Measurements from ENCODE around the gene EEF2.
A peak's percentile ranks its signal among the peaks of the same experiment; 100 is the strongest.

EEF2 gene

DNA sequence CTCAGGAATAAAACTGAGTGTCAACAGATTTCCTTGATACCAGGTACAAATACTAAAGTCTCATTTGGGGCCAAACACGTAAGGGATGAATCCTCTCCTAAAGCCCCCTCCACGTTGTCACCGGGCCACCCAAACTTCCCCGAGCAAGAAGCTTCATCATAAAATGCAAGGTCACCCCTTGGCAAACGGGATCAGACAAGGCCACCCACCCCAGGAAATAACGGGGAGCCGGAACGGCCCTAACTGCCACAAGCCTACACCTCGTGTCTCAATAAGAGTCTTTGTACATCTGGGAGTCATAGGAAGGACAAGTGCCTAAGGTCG, 717 bp downstream of the EEF2 start:
- DNase-seq (ENCODE audit: low read depth in 2 of 2): no peak

DNA sequence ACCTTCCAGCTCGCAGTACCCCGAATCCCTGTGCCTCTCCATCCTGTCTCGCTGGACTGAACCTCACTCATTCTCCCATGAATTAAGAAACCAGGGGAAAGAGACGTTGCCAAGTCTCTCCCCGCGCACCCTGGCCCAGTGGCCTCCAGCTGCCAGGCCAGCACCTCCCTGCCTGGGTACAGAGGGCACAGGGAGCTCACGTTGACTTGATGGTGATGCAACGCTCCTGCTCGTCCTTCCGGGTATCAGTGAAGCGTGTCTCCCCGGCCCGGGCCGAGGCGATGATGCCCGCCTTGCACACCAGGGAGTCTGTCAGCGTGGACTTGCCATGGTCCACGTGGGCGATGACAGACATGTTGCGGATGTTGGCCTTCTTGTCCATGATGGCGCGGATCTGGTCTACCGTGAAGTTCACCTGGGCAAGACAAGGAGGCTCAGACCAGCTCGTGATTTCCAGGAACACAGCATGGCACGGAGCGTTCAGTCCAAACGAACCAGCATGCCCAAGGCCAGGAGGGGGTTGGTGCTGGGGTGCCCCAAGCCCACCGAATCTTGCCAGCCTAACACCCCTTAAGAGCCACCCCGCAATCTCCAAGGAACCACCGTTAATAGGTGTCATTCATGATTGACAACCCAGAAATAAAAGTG, 1.2 kb downstream of the EEF2 start:
- no peak for DNase-seq (ENCODE audit: low read depth in 2 of 2)

DNA sequence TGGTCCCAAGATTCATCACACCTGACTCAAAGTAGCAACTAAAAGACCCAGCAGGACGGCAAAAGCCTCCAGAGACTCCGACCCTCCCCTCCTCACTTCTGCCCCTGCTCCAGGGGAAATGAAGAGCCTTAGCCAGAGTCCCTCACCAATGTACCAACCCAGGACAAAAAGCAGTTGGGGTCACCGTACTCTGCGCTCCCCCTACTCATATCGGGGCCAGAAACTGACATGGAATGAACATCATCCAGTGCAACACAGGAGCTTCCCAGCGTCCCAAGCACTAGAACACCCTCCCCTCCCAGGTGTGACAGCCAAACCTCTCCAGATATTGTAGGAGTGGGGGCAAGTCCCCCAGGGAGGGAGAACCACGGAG, 1.7 kb downstream of the EEF2 start:
- no peak for DNase-seq (ENCODE audit: low read depth in 2 of 2)

DNA sequence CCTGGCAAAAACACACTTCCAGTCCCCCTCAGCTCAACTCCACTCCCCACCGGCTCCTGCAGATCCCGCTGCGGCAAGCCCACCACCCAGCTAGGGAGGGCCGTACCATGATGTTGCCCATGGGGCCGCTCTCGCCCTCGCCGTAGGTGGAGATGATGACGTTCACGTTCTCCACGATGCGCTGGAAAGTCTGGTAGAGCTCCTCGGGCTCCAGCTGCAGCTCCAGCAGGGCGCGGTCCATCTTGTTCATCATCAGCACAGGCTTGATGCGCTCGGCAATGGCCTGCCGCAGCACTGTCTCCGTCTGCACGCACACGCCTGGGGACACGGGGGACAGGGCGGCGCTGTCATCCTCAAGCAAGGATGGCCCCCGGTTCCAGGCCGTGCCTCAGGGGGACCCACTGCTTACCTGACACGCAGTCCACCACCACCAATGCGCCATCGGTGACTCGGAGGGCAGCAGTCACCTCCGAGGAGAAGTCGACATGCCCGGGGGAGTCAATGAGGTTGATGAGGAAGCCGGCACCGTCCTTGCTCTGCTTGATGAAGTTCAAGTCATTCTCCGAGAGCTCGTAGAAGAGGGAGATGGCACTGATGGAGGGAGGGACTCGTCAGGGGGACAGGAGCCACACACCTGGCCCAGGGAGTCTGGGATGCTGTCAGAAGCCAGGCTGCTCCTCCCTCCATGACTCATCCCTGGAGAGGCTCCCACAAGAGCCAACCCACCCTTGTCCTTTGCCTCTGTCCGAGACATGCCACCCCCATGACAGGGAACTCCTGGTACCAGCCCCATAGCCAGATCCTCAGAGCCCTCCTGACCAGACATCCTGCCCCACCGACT, 2.3 kb downstream of the EEF2 start:
- no peak for DNase-seq (ENCODE audit: low read depth in 2 of 2)

DNA sequence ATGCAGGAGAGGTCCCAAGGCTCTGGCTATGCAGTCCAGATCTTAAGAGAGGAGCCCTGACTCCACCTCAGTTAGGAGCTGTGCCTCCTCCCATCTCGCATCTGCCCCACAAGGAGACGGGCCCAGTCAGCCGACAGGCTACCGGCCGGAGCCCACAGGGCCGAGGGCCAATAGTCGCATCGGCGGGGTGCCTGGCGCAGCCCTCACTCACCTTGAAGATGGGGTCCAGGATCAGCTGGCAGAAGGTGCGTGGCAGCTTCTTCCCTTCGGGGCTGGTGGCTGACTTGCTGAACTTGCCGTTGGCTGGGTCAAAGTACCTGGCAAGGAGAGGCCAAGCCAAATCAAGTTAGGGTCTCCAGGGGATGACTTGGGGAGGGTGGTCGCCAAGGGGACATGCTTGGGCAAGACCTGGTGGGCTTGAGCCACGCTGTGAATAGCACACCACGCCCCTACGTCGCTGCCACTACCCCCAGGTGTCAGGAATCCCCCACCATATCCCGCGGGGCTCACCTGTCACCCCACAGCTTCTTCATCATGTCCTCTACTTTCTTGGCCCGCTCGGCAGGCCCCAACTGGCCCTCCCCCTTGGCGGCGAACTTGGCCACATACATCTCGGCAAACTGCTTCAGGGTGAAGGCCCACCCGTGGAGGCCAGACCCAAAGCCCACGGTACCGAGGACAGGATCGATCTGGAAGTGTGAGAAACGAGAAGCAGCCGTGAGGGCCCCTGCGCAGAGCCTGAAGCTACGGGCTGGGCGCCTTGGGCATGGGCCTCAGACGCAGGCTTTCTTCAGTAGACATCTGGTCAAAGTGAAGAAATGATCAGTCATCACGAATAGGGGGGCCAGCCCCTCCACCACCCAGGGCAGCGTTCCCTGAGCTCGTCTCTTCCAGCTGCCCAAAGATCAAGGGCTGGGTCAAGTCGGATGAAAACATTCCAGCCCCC, 3.3 kb downstream of the EEF2 start:
- no peak for DNase-seq (ENCODE audit: low read depth in 2 of 2)

DNA sequence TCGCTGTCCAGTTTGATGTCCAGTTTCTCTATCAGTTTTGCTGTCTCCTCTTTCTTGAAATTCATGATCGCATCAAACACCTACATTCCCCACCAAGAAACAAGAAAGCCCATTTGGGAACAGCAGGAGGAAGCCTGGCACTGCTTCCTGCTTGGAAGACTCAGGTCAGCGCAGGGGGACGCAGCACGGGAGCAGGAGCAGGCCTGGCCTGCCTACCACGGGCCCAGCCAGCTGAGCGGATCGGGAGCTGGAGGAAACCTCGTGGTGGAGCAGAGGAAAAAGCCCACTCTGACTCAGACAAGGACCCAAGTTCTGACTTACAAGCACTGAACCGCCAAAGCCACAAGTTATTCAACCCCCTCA, 3.9 kb downstream of the EEF2 start:
- no peak for DNase-seq (ENCODE audit: low read depth in 2 of 2)

DNA sequence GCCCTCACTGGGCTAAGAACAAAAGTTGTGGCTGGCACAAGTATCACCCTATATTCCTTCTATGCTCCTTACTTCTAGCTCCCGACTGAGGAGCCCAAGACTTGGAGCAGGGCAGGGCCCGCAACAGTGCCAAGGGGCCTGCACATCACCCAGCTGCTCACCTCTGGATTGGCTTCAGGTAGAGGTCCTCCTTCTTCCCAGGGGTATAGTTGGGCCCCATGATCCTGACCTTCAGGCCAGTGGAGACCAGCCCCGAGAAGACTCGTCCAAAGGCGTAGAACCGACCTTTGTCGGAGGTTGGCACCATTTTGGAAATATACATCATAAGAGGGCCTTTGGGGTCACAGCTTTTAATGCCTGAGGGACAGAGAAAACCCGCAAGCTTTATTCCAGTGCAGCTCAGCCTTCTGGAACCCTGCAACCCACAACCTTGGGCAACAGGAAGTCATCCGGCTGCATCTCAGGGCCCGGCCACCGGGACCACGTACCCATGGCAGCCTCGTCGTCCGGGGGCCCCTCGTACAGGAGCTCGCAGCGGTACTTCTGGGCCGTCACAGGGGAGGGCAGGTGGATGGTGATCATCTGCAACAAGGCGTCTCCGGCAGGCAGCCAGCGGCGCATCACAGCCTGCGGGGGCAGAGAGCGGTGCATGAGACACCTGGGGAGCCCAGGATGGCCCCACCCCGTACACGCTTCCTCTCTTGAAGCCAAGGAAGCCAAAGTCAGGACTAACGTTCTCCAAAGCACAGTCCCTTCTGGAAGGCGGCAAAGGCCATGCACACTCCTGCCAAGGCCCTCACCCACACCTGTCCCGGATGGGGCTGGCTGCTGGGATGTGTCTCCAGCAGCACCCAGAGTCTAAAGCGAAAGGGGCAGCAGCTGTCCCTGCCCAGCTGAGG, 4.7 kb downstream of the EEF2 start:
- DNase-seq (ENCODE audit: low read depth in 2 of 2): no peak

DNA sequence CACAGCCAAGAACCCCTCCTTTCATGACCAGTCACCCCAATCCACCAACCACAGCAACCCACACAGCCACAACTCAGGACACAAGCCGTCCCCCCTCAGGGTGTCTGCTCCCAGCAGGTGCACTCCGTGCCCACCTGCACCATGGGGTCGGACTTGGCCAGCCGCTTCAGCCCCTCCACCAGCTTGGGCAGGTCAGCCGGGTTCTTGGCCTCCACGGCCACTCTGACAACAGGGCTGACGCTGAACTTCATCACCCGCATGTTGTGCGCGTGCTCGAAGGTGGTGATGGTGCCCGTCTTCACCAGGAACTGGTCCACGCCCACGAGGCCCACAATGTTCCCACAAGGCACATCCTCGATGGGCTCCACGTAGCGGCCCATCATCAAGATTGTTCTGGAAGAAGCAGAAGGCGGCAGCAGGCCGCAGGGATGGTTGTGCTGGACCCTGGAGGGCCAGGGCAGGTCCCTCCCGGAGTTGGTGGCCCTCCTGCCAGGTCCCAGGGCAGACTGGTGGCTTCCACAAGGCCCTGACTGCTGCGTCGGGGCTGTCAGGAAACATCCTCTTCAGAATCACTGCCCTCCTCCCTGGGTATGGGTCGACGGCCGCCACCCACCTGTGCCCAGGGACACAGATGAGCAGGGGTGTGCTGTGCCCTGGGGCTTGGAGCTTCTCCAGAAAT, 5.5 kb downstream of the EEF2 start:
- DNase-seq (ENCODE audit: low read depth in 2 of 2): no peak

DNA sequence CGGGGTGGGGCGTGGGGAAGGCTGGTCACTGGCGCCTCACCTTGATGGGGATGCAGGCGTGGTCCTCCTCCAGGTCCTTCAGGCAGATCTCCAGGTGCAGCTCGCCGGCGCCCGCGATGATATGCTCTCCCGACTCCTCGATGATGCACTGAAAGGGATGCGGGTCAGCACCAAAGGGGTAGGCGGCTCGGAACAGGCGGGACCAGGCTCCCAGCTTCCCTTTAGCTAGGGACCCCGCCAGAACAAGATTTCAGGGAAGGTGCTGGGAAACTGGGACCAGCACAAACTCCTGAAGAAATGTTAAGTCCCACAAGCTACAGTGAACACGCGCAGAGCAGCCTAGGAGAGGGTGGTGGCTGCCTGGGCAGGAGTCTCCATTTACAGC, 6.0 kb downstream of the EEF2 start:
- no peak for DNase-seq (ENCODE audit: low read depth in 2 of 2)

DNA sequence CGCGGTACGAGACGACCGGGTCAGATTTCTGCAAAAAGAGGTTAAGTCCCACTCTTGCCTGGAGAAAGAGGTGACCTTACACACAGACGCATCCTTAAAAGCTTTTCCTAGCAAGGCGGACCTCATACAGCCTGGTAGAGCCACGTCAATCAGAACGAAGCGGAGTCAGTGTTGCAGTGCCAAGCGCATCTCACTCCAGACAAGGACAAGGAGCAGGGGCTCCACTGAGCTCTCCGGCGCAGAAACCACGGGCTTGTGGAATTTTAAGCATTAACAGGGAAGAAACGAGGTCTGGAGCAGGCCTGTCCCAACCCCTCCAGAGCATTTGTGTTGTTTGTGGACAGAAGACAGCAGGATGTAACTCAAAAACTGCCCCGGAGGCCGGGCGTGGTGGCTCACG, 7.1 kb downstream of the EEF2 start:
- DNase-seq (ENCODE audit: low read depth in 2 of 2): no peak

DNA sequence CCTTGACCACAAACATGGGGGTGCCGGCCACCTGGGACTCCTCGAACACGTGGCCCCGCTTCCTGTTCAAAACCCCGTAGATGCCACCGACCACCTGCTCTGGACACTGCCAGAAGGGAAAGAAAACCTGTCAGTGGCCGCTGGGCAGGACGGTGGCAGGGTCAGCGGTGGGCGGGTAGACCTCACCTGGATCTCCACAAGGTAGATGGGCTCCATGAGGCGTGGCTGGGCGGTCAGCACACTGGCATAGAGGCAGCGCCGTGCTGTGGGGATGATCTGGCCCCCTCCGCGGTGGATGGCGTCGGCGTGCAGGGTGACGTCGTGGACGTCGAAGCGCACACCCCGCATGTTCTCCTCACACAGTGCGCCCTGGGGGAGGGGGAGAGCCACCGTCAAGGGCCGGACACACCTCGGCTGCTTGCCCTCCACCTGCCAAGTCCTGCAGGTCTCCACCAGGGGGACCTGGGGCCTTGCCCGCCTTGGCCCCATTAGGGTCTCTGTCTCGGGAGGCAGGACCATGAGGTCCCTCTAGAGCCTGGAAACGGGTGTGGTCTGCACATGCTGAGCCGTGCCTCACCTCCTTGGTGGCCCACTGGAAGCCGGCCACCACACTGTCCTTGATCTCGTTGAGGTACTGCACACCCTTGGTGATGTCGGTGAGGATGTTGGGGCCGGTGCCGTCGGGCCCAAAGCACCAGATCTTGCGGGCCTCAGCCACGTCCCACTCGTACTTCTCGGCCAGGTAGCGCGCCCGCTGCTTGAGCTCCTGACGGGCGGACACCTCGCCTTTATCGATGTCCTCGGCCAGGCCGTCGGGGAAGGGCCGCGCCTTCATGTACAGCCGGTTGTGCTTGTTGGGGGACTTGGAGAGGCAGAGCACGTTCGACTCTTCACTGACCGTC, 7.8 kb downstream of the EEF2 start:
- no peak for DNase-seq (ENCODE audit: low read depth in 2 of 2)

DNA sequence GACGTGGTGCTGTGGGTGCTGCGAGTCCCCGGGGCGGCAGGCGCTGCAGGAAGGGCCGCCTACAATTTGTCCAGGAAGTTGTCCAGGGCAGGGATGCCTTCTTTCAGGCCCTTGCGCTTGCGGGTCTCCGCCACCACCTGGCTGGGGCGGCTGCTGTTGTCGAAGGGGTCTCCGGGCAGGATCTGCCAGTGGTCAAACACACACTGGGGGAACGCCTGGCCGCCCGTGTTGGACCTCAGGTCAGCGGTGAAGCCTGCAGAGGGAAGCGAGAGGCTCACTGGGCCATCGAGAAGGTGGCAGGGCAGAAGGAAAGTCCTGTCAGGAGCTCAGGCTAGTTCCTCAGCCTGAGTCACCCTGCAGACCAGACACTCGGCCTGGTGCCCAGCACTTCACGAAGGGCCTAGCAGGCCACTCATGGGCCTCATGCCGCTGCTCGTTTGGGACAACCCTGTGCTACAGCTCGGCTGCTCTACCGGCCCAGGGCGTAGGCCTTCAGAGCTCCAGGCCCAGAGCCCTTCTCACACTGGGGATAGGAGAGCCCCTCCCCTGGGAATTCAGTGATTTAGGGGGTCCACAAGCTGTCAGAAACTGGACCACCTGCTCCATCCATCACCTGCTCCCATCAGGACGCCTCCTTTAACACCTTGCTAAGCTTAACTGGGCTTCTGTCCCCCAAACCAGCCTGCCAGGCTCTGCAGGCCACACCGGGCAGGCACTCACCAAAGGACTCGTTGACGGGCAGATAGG, 8.6 kb downstream of the EEF2 start:
- DNase-seq (ENCODE audit: low read depth in 2 of 2): no peak

DNA sequence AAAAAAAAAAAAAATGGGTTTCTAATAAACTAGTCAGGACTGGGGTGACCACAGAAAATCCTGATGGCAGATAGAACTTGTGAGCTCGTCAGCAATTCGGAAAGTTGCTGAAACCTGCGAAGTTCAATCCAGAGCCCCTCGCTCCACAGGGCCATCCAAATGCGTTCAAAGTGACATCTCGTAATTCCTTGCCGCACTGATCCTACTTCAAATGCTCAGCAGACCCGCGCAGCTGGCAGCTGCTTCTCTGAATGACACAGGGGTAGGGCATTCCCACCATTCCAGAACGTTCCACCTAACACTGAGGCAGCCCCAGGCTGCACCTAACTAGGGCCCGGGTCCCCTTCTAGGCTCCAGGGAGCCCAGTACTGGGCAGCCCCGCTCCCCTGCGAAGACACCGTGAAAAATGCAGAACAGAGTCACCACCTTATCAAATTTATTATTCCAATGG, 9.6 kb downstream of the EEF2 start:
- no peak for DNase-seq (ENCODE audit: low read depth in 2 of 2)

DNA sequence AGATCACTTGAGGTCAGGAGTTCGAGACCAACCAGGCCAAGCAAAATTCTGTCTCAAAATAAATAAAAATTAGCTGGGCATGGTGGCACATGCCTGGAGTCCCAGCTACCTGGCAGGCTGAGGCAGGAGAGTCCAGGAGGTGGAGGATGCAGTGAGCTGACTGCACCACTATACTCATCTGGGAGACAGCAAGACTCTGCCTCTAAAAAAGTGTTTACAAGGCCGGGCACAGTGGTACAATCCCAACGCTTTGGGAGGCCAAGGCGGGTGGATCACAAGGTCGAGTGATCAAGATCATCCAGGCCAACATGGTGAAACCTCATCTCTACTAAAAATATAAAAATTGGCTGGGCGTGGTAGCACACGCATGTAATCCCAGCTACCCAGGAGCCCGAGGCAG, 10.1 kb downstream of the EEF2 start:
- DNase-seq (ENCODE audit: low read depth in 2 of 2): no peak

DNA sequence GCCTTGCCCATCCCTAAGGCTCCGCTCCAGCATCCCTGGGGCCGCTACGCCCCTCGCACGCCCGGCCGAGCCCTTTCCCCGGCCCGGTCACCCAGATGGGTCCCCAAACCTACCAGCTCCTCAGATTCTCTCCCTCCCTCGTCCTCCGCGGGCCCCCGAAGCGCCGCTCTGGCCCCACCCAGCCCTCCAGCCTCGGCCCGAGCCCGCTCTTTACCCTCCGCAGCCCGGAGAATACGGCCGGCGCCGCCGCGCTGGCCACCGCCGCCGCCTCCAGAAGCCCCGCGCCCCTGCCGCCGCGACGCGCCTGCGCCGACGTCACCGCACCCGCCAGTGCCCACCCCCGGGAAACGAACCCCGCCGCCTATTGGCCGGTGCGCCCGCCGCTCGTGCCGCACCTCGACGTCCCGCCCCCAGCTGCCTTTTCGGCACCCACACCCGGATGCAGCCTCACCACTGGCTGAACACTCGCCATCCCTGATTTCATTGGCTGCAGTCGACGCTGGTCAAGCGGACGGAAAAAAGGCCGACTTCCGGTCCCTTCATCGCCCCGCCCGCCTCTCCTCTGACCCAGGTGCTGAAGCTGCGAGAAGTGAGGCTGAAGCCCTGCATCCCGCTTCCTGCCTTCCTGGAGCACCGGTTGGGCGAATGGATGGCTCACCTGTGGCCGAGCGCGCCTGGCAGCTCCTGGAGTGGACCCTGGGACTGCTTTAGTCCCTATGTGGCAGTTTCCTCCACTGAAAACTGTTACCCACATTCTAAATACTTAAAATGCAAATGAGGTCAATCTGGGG, 14.3 kb downstream of the EEF2 start, which contains the start of gene DAPK3:
TSS of gene DAPK3 (minus strand) at position 292 of the 791 bp plus-strand sequence. CDS start 1,364 bp downstream, outside the sequence.
- peak; percentile 94 to 95 for DNase-seq (ENCODE audit: low read depth in 2 of 2)

DNA sequence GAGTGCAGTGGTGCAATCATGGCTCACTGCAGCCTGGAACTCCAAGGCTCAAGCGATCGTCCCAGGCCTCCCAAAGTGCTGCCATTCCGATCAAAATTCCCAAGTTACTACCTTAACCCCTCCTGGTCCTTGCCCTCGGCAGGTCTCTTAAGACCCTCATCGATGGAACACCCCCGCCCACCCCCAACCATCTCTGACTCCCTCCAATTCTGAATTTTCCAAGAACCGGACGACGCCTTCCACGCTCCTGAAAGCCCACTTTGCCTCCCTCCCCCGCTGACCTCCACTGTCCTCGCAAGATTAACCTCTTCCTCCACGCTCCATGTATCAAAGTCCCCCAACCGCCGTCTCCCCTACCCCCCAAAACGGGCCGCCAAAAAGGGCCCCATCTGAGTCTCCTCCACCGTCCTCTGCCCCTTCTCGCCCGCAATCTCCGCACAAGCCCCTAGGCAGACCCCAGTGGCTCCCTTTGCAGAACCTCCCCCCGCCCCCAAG, 14.9 kb downstream of the EEF2 start:
- DNase-seq (ENCODE audit: low read depth in 2 of 2): no peak

DNA sequence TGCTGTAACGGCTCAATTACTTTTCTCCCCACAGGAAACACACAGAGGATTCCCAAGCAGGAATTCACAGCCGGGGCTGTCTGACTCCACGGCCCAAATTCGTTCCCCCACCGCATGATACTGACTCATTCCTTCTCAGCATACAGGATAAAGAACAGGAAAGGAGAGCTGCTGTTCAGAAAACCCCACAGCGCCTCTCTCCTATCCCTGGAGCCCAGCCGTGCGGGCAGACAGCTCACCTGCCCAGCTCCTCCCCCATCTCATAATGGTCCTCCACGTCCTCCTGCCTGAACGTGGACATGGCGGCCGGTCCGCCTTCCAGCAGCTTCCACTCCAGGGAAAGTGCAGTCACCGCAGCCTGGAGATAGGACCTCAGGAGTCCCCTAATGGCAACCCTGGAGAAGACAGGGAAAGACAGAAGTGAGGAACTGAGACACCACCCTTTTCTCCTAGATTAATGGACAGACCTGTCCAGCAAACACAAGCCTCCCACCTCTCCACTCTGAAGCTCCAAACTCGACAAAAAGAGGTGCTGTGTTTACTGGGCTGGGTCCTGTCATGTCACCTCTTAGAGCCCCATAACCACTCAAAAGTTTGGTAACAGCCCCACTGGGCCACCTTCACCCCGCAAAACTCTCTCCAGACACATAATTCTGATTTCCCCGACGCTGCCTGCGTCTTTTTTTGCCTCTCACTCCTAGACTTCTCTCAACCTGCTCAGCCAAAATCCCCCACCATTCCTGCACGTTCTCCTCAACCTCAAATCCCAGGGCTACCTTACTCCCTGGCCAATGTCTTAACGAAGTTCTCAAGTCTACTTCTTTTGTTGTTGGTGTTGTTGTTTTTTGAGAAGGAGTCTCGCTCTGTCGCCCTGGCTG, 15.6 kb downstream of the EEF2 start:
- DNase-seq (ENCODE audit: low read depth in 2 of 2): peak; percentile 66 to 70
